ENCODE data around the gene PPP6R1. TPM values are rescaled to one million over a fixed set of nuclear protein-coding genes. Genes with fewer than 3 reads are reported as not detected.

Gene PPP6R1
- polyA plus RNA-seq, 3 donors, result 16.9 to 91.3 (median 22.0) TPM

DNA sequence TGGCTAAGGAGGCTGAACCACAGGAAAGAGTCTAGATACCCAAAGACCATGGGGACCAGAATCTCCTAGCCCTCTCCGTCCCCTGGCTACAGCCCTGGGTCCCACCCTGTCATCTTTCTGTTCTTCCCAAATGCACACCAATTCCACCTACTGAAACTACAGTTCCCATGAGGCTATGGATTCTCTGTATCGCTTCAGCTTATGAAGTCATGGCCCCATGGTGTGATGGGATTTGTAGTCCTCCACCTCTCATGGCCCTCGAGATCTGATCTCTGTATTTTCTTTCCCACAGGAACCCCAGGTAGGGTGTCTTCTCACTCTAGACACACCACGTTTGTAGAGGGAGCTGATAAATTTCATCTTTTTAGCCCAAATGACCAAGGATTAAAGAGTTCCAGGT, 61.3 kb downstream of the PPP6R1 start:
- no peaks in the 10 kb centered on the region for H3K79me2 ChIP-seq (ENCODE audit: insufficient read depth, low read length)
- H3K27ac Mint-ChIP-seq, result no peak overlapping the region
- no peaks in the 10 kb centered on the region for H3K27me3 ChIP-seq (ENCODE audit: control insufficient read depth in 2 of 2, insufficient read depth in 2 of 2, low read length in 2 of 2)
- H3K9ac ChIP-seq (ENCODE audit: insufficient read depth, low read length, poor library complexity, severe bottlenecking), result no peak overlapping the region
- H3K4me1 Mint-ChIP-seq, result peaks cover 6% of the 10 kb centered on the region
- TF ChIP-seq, protein P1, sequence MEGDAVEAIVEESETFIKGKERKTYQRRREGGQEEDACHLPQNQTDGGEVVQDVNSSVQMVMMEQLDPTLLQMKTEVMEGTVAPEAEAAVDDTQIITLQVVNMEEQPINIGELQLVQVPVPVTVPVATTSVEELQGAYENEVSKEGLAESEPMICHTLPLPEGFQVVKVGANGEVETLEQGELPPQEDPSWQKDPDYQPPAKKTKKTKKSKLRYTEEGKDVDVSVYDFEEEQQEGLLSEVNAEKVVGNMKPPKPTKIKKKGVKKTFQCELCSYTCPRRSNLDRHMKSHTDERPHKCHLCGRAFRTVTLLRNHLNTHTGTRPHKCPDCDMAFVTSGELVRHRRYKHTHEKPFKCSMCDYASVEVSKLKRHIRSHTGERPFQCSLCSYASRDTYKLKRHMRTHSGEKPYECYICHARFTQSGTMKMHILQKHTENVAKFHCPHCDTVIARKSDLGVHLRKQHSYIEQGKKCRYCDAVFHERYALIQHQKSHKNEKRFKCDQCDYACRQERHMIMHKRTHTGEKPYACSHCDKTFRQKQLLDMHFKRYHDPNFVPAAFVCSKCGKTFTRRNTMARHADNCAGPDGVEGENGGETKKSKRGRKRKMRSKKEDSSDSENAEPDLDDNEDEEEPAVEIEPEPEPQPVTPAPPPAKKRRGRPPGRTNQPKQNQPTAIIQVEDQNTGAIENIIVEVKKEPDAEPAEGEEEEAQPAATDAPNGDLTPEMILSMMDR (IDR thresholded peaks at IDR 0.05), result no peak
- peaks cover 7 to 32% (median 17%) of the 10 kb centered on the region in 3 donors for H3K27me3 Mint-ChIP-seq (ENCODE audit: low read depth in 3 of 3)
- H2AFZ ChIP-seq (ENCODE audit: insufficient read depth, low read depth, low read length, poor library complexity, severe bottlenecking), result no peak overlapping the region
- DNase-seq, result no peak
- no peak overlapping the region for H3K4me3 ChIP-seq (replicated peaks in 1 of 3; ENCODE audit: low read depth in 2 of 3, low read length in 3 of 3)
- H3K36me3 Mint-ChIP-seq, result no peaks in the 10 kb centered on the region
- WGBS (ENCODE audit: insufficient coverage), result no CpG with 5 or more reads among the region's 4 CpGs
- intact Hi-C loops (cut with micrococcal nuclease), result no loop called here
- H3K4me1 ChIP-seq (ENCODE audit: control insufficient read depth in 1 of 2, insufficient read depth in 2 of 2, low read length in 2 of 2), result no peaks in the 10 kb centered on the region
- H3K27ac ChIP-seq (ENCODE audit: low read depth in 1 of 2, low read length in 2 of 2), result no peak overlapping the region
- no peak overlapping the region for H3K4me3 Mint-ChIP-seq
- no peaks in the 10 kb centered on the region for H3K36me3 ChIP-seq (replicated peaks in 1 of 2; ENCODE audit: control insufficient read depth in 1 of 2, insufficient read depth in 2 of 2, low read length in 2 of 2)
- H3K4me2 ChIP-seq (replicated peaks; ENCODE audit: extremely low read depth, low read length, poor library complexity, severe bottlenecking), result no peak overlapping the region
- no peaks in the 10 kb centered on the region for H3K9me3 ChIP-seq (replicated peaks in 1 of 2; ENCODE audit: control insufficient read depth in 1 of 2, insufficient read depth in 1 of 2, low read length in 2 of 2)
- no peaks in the 10 kb centered on the region for H3K9me3 Mint-ChIP-seq
- H4K20me1 ChIP-seq (ENCODE audit: insufficient read depth, low read length), result no peaks in the 10 kb centered on the region

DNA sequence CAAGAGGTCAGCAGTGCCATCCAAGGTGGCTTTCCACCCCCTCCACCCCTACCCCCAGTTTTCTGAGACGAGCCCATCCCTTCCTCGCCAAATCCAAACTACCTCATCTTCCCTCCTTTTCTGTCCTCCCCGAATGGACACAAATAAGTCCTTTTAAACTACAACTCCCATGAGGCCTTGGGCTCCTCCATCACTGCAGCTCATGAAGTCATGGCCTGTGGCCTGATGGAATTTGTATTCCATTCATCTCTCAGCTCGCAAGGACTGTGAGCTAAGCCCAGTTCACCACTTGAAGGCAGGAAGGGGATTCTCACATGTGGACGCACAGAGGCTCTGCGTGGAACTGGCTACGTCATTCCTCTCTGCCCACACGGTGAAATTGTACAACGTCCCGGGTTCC, 62.0 kb downstream of the PPP6R1 start:
- no peak overlapping the region for H3K4me3 Mint-ChIP-seq
- H3K4me1 ChIP-seq (ENCODE audit: control insufficient read depth in 1 of 2, insufficient read depth in 2 of 2, low read length in 2 of 2), result no peaks in the 10 kb centered on the region
- no peaks in the 10 kb centered on the region for H3K27me3 ChIP-seq (ENCODE audit: control insufficient read depth in 2 of 2, insufficient read depth in 2 of 2, low read length in 2 of 2)
- peaks cover 9 to 32% (median 17%) of the 10 kb centered on the region in 3 donors for H3K27me3 Mint-ChIP-seq (ENCODE audit: low read depth in 3 of 3)
- no peaks in the 10 kb centered on the region for H3K9me3 Mint-ChIP-seq
- intact Hi-C loops (cut with micrococcal nuclease), result no loop called here
- TF ChIP-seq, protein P1 (IDR thresholded peaks at IDR 0.05), result no peak
- DNase-seq, result no peak
- H3K36me3 ChIP-seq (replicated peaks in 1 of 2; ENCODE audit: control insufficient read depth in 1 of 2, insufficient read depth in 2 of 2, low read length in 2 of 2), result no peaks in the 10 kb centered on the region
- no peaks in the 10 kb centered on the region for H3K79me2 ChIP-seq (ENCODE audit: insufficient read depth, low read length)
- no peaks in the 10 kb centered on the region for H3K9me3 ChIP-seq (replicated peaks in 1 of 2; ENCODE audit: control insufficient read depth in 1 of 2, insufficient read depth in 1 of 2, low read length in 2 of 2)
- H4K20me1 ChIP-seq (ENCODE audit: insufficient read depth, low read length), result no peaks in the 10 kb centered on the region
- no peak overlapping the region for H2AFZ ChIP-seq (ENCODE audit: insufficient read depth, low read depth, low read length, poor library complexity, severe bottlenecking)
- H3K36me3 Mint-ChIP-seq, result no peaks in the 10 kb centered on the region
- H3K4me3 ChIP-seq (replicated peaks in 1 of 3; ENCODE audit: low read depth in 2 of 3, low read length in 3 of 3), result no peak overlapping the region
- no peak overlapping the region for H3K4me2 ChIP-seq (replicated peaks; ENCODE audit: extremely low read depth, low read length, poor library complexity, severe bottlenecking)
- 96% methylated on average over 10 of the region's 10 CpGs for WGBS (ENCODE audit: insufficient coverage)
- H3K9ac ChIP-seq (ENCODE audit: insufficient read depth, low read length, poor library complexity, severe bottlenecking), result no peak overlapping the region
- no peak overlapping the region for H3K27ac ChIP-seq (ENCODE audit: low read depth in 1 of 2, low read length in 2 of 2)
- H3K4me1 Mint-ChIP-seq, result peaks cover 6% of the 10 kb centered on the region
- no peak overlapping the region for H3K27ac Mint-ChIP-seq

All from CD14-positive monocyte (primary cell).